ENCODE measurements around the gene KRT82. TPM values are rescaled to one million over a fixed set of nuclear protein-coding genes. Genes with fewer than 3 reads are reported as not detected.
"Not testable (repeated sequence)": the region's sequence is repeated elsewhere in the genome, so short reads cannot be mapped to it uniquely, and the experiment has no call there.

The KRT82 gene
- polyA plus RNA-seq, 4 donors = not detected

DNA sequence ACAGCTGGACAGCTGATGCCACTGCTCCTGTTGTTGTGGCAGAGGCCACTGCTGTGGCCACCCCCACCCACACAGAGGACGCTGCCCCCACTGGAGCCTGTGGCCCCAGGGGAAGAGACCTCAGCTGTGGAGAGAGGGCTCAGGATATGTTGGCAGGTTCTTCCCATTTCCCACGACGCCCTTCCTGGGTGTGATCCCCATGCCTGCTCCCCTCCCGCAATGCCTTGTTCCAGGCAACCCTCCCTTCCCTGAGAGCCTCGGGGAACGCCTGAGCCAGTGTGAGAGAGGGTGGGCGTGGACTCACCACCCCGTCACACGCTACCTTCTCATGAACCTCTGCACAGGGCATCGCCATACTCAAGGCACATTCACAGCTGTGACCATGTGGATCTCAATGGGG is 5.7 kb upstream of the KRT82 start:
- WGBS, 3 donors = 80 to 83% (median 83%) methylated on average over 10 of the region's 10 CpGs
- FAIRE-seq (no peak), DNase-seq (no peak)
- no peaks in the 10 kb centered on the region for H3K27me3 ChIP-seq (ENCODE audit: control insufficient read depth in 3 of 3, insufficient read depth in 3 of 3, low read length in 3 of 3)
- H3K36me3 ChIP-seq (ENCODE audit: control insufficient read depth in 3 of 3, insufficient read depth in 2 of 3, low read depth in 1 of 3, low read length in 3 of 3) = no peaks in the 10 kb centered on the region
- H3K9me3 ChIP-seq (ENCODE audit: control insufficient read depth in 2 of 2, insufficient read depth in 1 of 2, low read depth in 1 of 2, low read length in 1 of 2) = no peaks in the 10 kb centered on the region
- no peak overlapping the region for H3K4me3 ChIP-seq (ENCODE audit: low read depth in 1 of 3, low read length in 3 of 3)
- H3K27ac ChIP-seq (ENCODE audit: low read depth in 1 of 3, low read length in 2 of 3) = no peak overlapping the region
- no peaks in the 10 kb centered on the region for H3K4me1 ChIP-seq (ENCODE audit: control insufficient read depth in 3 of 3, insufficient read depth in 2 of 3, low read depth in 1 of 3, low read length in 2 of 3)

DNA sequence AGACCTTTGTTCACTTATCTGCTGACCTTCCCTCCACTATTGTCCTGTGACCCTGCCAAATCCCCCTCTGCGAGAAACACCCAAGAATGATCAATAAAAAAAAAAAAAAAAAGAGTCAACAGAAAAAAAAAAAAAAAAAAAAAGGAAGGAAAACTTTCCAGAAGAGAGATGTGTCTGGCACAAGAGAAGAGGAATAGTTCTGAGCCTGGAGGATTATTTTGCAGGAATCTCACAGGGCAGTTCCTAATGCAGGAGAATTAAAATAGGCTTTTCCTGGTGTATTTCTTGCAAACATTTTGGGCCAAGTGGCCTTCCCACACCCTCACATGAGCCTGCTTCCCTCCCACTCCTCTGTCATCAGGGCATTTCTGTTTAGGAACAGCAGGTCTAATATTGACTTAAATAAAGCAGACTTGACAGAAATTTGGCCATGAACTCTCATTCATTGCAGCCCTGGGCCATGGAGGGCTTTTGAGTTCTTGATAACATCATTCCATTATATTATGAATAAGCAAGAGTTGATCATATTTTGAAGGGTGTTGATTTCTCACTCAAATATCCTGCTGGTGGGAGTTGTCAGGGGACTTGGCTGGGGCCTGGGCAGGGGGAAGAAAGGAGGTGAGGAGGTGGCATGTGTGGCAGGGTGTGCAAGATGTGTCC is 4.6 kb upstream of the KRT82 start:
- DNase-seq; H3K4me3 ChIP-seq (ENCODE audit: low read depth in 1 of 3, low read length in 3 of 3); H3K4me1 ChIP-seq (ENCODE audit: control insufficient read depth in 3 of 3, insufficient read depth in 2 of 3, low read depth in 1 of 3, low read length in 2 of 3); FAIRE-seq; H3K27ac ChIP-seq (ENCODE audit: low read depth in 1 of 3, low read length in 2 of 3); H3K27me3 ChIP-seq (ENCODE audit: control insufficient read depth in 3 of 3, insufficient read depth in 3 of 3, low read length in 3 of 3); H3K9me3 ChIP-seq (ENCODE audit: control insufficient read depth in 2 of 2, insufficient read depth in 1 of 2, low read depth in 1 of 2, low read length in 1 of 2); H3K36me3 ChIP-seq (ENCODE audit: control insufficient read depth in 3 of 3, insufficient read depth in 2 of 3, low read depth in 1 of 3, low read length in 3 of 3): not testable (repeated sequence)
- 17% methylated on average over 1 of the region's 1 CpG; no CpG with 5 or more reads in 2 of the 3 donors for WGBS, 3 donors

DNA sequence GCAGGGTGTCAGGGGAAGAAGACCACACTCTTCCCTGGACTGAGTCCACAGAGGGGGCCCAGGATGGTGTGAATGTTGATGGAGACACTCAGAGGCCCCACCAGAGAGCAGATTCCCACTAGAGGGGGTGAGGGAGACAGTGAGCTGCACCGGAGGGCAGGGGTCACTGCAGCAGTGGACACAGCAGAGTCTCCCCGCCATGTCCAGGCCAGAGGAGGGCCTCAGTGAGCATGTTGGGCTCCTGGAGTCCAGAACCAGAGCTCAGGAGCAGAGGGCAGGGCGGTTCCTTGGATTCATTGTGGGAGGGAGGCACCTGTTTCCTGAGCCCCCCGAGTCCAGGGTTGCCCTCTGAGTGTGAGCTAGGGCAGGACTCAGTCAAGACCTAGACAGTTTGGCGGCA is 1.8 kb upstream of the KRT82 start:
- WGBS, 3 donors = 75 to 85% (median 76%) methylated on average over 5 of the region's 5 CpGs
- FAIRE-seq (no peak), DNase-seq (no peak)
- H3K36me3 ChIP-seq (ENCODE audit: control insufficient read depth in 3 of 3, insufficient read depth in 2 of 3, low read depth in 1 of 3, low read length in 3 of 3) = no peaks in the 10 kb centered on the region
- H3K27me3 ChIP-seq (ENCODE audit: control insufficient read depth in 3 of 3, insufficient read depth in 3 of 3, low read length in 3 of 3) = no peaks in the 10 kb centered on the region
- H3K9me3 ChIP-seq (ENCODE audit: control insufficient read depth in 2 of 2, insufficient read depth in 1 of 2, low read depth in 1 of 2, low read length in 1 of 2) = no peaks in the 10 kb centered on the region
- H3K27ac ChIP-seq (ENCODE audit: low read depth in 1 of 3, low read length in 2 of 3) = no peak overlapping the region
- no peak overlapping the region for H3K4me3 ChIP-seq (ENCODE audit: low read depth in 1 of 3, low read length in 3 of 3)
- H3K4me1 ChIP-seq (ENCODE audit: control insufficient read depth in 3 of 3, insufficient read depth in 2 of 3, low read depth in 1 of 3, low read length in 2 of 3) = no peaks in the 10 kb centered on the region

DNA sequence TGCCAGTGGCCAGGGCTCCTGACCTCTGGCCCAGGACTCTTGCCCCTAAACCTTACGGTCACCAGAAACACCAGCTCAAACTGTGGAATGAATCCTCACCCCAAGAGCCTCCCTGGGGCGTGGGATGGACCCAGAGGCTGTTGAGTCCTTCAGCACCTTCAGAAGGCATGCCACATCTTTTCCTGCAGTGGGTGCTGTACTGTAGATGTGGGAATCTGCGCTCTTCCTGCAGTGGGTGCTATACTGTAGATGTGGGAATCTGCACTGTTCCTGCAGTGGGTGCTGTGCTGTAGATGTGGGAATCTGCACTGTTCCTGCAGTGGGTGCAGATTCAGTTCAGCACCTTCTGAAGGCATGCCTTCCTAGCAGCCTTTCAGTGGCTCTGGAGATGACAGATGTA is 1.2 kb downstream of the KRT82 start:
- H3K27me3 ChIP-seq (ENCODE audit: control insufficient read depth in 3 of 3, insufficient read depth in 3 of 3, low read length in 3 of 3) = no peaks in the 10 kb centered on the region
- H3K27ac ChIP-seq (ENCODE audit: low read depth in 1 of 3, low read length in 2 of 3) = no peak overlapping the region
- WGBS, 3 donors = 73 to 84% (median 76%) methylated on average over 3 of the region's 3 CpGs
- no peak overlapping the region for H3K4me3 ChIP-seq (ENCODE audit: low read depth in 1 of 3, low read length in 3 of 3)
- DNase-seq = no peak
- no peaks in the 10 kb centered on the region for H3K36me3 ChIP-seq (ENCODE audit: control insufficient read depth in 3 of 3, insufficient read depth in 2 of 3, low read depth in 1 of 3, low read length in 3 of 3)
- FAIRE-seq = no peak
- no peaks in the 10 kb centered on the region for H3K4me1 ChIP-seq (ENCODE audit: control insufficient read depth in 3 of 3, insufficient read depth in 2 of 3, low read depth in 1 of 3, low read length in 2 of 3)
- no peaks in the 10 kb centered on the region for H3K9me3 ChIP-seq (ENCODE audit: control insufficient read depth in 2 of 2, insufficient read depth in 1 of 2, low read depth in 1 of 2, low read length in 1 of 2)

DNA sequence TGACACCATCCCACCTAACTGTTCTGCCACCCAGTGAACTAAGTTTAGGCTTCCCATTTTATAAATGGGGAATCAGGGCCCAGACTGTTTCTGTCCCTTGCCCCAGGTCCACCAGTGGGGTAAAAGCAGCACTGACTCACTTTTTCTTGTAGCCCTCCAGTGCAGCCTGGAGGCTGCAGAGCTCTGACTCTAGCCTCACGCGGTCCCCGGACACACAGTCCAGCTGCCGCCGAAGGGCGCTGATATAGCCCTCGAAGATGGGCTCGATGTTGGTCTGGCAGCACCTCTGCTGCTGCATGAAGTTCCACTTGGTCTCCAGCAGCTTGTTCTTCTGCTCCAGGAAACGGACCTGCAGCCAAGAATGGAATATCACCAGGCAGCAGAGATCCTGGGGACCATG is 2.6 kb downstream of the KRT82 start:
- Histone ChIP-seq H3K9me3 (ENCODE audit: control insufficient read depth in 2 of 2, insufficient read depth in 1 of 2, low read depth in 1 of 2, low read length in 1 of 2) (no peaks in the 10 kb centered on the region), H3K36me3 (ENCODE audit: control insufficient read depth in 3 of 3, insufficient read depth in 2 of 3, low read depth in 1 of 3, low read length in 3 of 3) (no peaks in the 10 kb centered on the region), H3K27ac (ENCODE audit: low read depth in 1 of 3, low read length in 2 of 3) (no peak overlapping the region), H3K4me3 (ENCODE audit: low read depth in 1 of 3, low read length in 3 of 3) (no peak overlapping the region), H3K27me3 (ENCODE audit: control insufficient read depth in 3 of 3, insufficient read depth in 3 of 3, low read length in 3 of 3) (no peaks in the 10 kb centered on the region), H3K4me1 (ENCODE audit: control insufficient read depth in 3 of 3, insufficient read depth in 2 of 3, low read depth in 1 of 3, low read length in 2 of 3) (no peaks in the 10 kb centered on the region)
- DNase-seq (no peak), FAIRE-seq (no peak)
- 86 to 91% (median 91%) methylated on average over 9 of the region's 9 CpGs for WGBS, 3 donors

DNA sequence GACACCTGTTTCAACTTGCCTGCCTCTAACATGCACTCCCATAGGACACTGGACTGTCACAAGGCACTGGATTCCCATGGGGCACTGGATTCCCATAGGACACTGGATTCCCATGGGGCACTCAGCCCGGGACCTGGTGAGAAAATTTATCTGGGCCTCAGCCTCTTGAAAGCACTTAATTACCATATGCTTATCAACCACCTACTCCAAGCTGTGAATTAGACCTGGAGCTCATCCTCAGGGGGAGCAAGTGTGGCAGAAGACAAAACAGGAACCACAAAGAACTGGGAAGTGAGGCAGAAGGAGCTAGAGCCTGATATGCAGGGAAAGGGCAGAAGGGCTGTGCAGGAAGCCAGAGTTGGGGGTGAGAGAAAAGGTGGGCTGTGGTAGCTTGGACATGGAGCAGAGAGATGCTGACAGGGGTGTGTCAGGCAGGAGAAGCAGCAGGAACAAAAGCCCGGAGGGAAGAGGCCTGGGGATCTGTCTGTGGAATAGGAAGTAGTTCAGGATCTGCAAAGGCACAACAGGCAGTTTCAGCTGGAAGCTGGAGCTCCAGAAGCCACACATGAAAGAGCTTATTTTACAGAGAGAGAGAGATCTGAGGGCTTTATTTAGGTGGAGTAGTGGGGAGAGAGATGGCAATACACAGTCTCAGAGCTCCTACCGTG is 3.1 kb downstream of the KRT82 start:
- H3K27me3 ChIP-seq (ENCODE audit: control insufficient read depth in 3 of 3, insufficient read depth in 3 of 3, low read length in 3 of 3) = no peaks in the 10 kb centered on the region
- H3K4me1 ChIP-seq (ENCODE audit: control insufficient read depth in 3 of 3, insufficient read depth in 2 of 3, low read depth in 1 of 3, low read length in 2 of 3) = no peaks in the 10 kb centered on the region
- DNase-seq = no peak
- H3K9me3 ChIP-seq (ENCODE audit: control insufficient read depth in 2 of 2, insufficient read depth in 1 of 2, low read depth in 1 of 2, low read length in 1 of 2) = no peaks in the 10 kb centered on the region
- no peak overlapping the region for H3K27ac ChIP-seq (ENCODE audit: low read depth in 1 of 3, low read length in 2 of 3)
- H3K4me3 ChIP-seq (ENCODE audit: low read depth in 1 of 3, low read length in 3 of 3) = no peak overlapping the region
- no peaks in the 10 kb centered on the region for H3K36me3 ChIP-seq (ENCODE audit: control insufficient read depth in 3 of 3, insufficient read depth in 2 of 3, low read depth in 1 of 3, low read length in 3 of 3)
- FAIRE-seq = no peak
- 57 to 61% (median 60%) methylated on average over 3 of the region's 3 CpGs for WGBS, 3 donors

DNA sequence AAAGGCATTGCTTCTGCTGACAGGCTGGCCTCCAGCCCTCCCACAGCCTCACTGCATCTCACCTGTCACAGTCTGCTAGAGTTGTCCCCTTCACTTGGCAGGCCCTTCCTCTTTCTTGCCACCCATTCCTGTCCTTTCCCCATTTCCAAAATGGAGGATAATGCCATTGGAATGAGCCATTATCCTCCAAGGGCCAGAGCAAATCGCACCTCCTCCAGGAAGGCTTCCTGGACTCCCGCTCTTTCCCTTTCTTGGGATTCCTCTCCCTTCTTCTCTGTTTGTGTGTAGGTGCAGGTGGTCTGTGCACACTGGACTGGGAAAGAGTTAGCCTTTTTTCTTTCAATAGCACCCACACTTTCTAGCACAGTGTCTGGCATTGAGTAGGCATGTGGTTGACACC is 3.8 kb downstream of the KRT82 start:
- WGBS, 3 donors = 94 to 98% (median 96%) methylated on average over 2 of the region's 2 CpGs
- Histone ChIP-seq H3K4me1 (ENCODE audit: control insufficient read depth in 3 of 3, insufficient read depth in 2 of 3, low read depth in 1 of 3, low read length in 2 of 3) (no peaks in the 10 kb centered on the region), H3K4me3 (ENCODE audit: low read depth in 1 of 3, low read length in 3 of 3) (no peak overlapping the region), H3K27ac (ENCODE audit: low read depth in 1 of 3, low read length in 2 of 3) (no peak overlapping the region), H3K9me3 (ENCODE audit: control insufficient read depth in 2 of 2, insufficient read depth in 1 of 2, low read depth in 1 of 2, low read length in 1 of 2) (no peaks in the 10 kb centered on the region), H3K27me3 (ENCODE audit: control insufficient read depth in 3 of 3, insufficient read depth in 3 of 3, low read length in 3 of 3) (no peaks in the 10 kb centered on the region), H3K36me3 (ENCODE audit: control insufficient read depth in 3 of 3, insufficient read depth in 2 of 3, low read depth in 1 of 3, low read length in 3 of 3) (no peaks in the 10 kb centered on the region)
- FAIRE-seq (no peak), DNase-seq (no peak)

DNA sequence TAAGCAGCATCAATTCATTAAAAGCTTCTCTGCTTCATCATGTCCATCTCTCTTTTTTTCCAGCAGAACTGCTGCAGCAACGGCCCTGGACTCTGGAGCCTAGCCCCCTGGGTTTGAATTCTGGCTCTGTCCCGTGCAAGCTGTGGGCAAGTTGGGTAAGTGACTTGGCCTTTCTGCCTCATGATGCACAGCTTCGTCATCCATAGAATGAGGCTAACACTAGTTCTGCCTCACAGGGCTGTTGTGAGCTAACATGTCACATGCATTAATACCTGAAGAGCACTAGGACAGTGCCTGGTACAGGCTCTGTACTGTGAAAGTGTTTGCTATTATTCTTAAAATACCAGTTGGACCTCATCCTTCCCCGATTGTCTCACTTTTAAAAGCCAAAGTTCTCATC is 4.2 kb downstream of the KRT82 start:
- Histone ChIP-seq H3K27ac (ENCODE audit: low read depth in 1 of 3, low read length in 2 of 3) (no peak overlapping the region), H3K9me3 (ENCODE audit: control insufficient read depth in 2 of 2, insufficient read depth in 1 of 2, low read depth in 1 of 2, low read length in 1 of 2) (no peaks in the 10 kb centered on the region), H3K27me3 (ENCODE audit: control insufficient read depth in 3 of 3, insufficient read depth in 3 of 3, low read length in 3 of 3) (peaks cover 0 to under 1% (median 0%) of the 10 kb centered on the region in 3 donors), H3K4me3 (ENCODE audit: low read depth in 1 of 3, low read length in 3 of 3) (no peak overlapping the region), H3K36me3 (ENCODE audit: control insufficient read depth in 3 of 3, insufficient read depth in 2 of 3, low read depth in 1 of 3, low read length in 3 of 3) (no peaks in the 10 kb centered on the region), H3K4me1 (ENCODE audit: control insufficient read depth in 3 of 3, insufficient read depth in 2 of 3, low read depth in 1 of 3, low read length in 2 of 3) (no peaks in the 10 kb centered on the region)
- DNase-seq = no peak
- 69 to 75% (median 70%) methylated on average over 4 of the region's 4 CpGs for WGBS, 3 donors
- no peak for FAIRE-seq

DNA sequence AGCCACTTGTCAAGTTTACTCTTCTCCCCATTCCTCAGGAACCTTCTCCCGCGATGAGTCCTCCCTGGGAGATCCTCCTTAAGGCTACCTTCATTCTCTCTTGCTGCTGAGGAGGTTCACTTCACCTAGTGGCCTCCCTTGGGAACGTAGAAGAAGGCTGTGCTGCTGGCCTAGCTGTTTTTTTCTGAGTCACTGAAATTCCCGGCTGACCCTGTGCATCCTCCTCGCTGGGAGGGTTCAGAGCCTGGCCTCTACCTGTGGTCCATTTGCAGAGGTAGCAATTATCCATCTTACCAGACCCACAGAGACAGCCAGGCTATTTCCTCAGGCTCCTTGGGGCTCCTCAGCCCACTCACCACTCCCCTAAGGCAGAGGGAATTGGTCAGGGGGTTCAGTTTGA is 4.6 kb downstream of the KRT82 start:
- H3K4me3 ChIP-seq (ENCODE audit: low read depth in 1 of 3, low read length in 3 of 3) = no peak overlapping the region
- H3K9me3 ChIP-seq (ENCODE audit: control insufficient read depth in 2 of 2, insufficient read depth in 1 of 2, low read depth in 1 of 2, low read length in 1 of 2) = no peaks in the 10 kb centered on the region
- H3K4me1 ChIP-seq (ENCODE audit: control insufficient read depth in 3 of 3, insufficient read depth in 2 of 3, low read depth in 1 of 3, low read length in 2 of 3) = no peaks in the 10 kb centered on the region
- 73 to 85% (median 73%) methylated on average over 5 of the region's 5 CpGs for WGBS, 3 donors
- FAIRE-seq = no peak
- H3K36me3 ChIP-seq (ENCODE audit: control insufficient read depth in 3 of 3, insufficient read depth in 2 of 3, low read depth in 1 of 3, low read length in 3 of 3) = no peaks in the 10 kb centered on the region
- DNase-seq = no peak
- H3K27ac ChIP-seq (ENCODE audit: low read depth in 1 of 3, low read length in 2 of 3) = no peak overlapping the region
- H3K27me3 ChIP-seq (ENCODE audit: control insufficient read depth in 3 of 3, insufficient read depth in 3 of 3, low read length in 3 of 3) = peaks cover 0 to 2% (median 0%) of the 10 kb centered on the region in 3 donors
